Omental fat pad (tissue), 4 donors: ENCODE data around the gene MEA1. TPM values are rescaled to one million over a fixed set of nuclear protein-coding genes. Genes with fewer than 3 reads are reported as not detected.

Source experiments
- ATAC-seq: fragments of 150-250 bp; one replicate; pipeline ENCODE4 v1.9.1; 2016; ENCODE audit warnings: mild to moderate bottlenecking, moderate library complexity; ENCODE audit not compliant: low FRiP score
- DNase-seq: peaks from one replicate; pipeline ENCODE4 v3.0.0-alpha.2; 2019; ENCODE audit warnings: low spot score
- total RNA-seq, 4 donors: library from RNA; depleted of rRNA; stranded (reverse); fragments of >200 nt; gene quantifications; one replicate each; pipeline ENCODE4 v1.1.0, GENCODE V29; 2016
- TF ChIP-seq, protein P1 (sequence below), 3 donors: fragments of 450-650 bp; IDR thresholded peaks; one replicate each; pipeline ENCODE4 v1.5.1; 2016 to 2017; ENCODE audit warnings: antibody characterized with exemption in 3 of 3, mild to moderate bottlenecking in 3 of 3, moderate library complexity in 2 of 3

The MEA1 gene
- total RNA-seq, 4 donors from 2014 or later = 39.6 to 67.8 (median 45.5) TPM

DNA sequence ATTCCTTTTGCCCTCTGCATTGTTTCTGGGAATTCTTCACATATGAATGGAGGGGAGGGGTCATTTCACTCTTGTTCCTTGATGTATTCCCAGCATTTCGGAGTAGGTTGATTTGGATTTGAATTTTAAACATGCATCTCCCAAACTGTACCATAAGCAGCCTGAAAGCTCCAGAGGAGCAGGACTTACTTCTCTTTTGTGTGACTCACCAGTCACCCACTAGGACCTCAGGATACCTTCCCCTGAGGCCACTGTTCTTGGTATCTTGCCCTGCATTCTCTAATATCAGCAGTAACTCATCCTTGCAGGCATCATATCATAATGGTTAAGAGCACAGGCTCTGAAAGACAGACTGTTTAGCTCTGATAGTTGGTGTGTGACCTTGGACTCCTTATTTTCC lies 44.8 kb upstream of the MEA1 start:
- TF ChIP-seq, protein P1, sequence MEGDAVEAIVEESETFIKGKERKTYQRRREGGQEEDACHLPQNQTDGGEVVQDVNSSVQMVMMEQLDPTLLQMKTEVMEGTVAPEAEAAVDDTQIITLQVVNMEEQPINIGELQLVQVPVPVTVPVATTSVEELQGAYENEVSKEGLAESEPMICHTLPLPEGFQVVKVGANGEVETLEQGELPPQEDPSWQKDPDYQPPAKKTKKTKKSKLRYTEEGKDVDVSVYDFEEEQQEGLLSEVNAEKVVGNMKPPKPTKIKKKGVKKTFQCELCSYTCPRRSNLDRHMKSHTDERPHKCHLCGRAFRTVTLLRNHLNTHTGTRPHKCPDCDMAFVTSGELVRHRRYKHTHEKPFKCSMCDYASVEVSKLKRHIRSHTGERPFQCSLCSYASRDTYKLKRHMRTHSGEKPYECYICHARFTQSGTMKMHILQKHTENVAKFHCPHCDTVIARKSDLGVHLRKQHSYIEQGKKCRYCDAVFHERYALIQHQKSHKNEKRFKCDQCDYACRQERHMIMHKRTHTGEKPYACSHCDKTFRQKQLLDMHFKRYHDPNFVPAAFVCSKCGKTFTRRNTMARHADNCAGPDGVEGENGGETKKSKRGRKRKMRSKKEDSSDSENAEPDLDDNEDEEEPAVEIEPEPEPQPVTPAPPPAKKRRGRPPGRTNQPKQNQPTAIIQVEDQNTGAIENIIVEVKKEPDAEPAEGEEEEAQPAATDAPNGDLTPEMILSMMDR (IDR thresholded peaks at IDR 0.05) = no peak
- DNase-seq (no peak), ATAC-seq (no peak)

GRCh38 chr6:43055966-43056365 lies 42.2 kb upstream of the MEA1 start:
- TF ChIP-seq, protein P1 (IDR thresholded peaks at IDR 0.05) = no peak
- ATAC-seq (no peak), DNase-seq (no peak)

DNA sequence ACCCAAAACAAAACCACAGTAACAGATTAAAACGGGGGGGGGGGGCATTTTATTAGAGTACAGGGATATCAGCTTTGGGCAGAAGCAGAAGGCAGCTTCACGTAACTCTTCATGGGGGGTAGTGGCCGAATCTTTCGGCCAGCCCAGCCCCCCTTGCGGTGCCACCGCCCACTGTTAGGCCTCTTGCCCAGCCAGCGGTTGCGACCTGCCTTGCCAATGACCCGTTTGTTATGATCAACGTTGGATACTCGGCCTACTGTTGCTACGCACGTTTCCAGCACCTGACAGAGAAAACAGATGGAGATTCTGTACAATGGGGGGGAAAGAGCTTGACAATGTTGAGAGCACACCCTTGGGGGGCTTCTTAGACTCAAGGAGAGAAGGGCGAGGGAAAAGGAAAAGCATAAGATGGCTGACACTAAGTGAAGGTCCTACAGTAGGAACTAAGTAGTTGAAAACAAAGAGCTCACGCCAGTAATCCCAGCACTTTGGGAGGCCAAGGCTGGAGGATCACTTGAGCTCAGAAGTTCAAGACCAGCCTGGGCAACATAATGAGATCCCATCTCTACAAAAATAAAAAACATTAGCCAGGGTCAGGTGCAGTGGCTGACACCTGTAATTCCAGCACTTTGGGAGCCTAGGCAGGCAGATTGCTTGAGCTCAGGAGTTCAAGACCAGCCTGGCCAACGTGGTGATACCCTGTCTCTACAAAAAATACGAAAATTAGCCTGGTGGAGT lies 40.6 kb upstream of the MEA1 start:
- DNase-seq (no peak), ATAC-seq (no peak)
- TF ChIP-seq, protein P1 (IDR thresholded peaks at IDR 0.05) = no peak

DNA sequence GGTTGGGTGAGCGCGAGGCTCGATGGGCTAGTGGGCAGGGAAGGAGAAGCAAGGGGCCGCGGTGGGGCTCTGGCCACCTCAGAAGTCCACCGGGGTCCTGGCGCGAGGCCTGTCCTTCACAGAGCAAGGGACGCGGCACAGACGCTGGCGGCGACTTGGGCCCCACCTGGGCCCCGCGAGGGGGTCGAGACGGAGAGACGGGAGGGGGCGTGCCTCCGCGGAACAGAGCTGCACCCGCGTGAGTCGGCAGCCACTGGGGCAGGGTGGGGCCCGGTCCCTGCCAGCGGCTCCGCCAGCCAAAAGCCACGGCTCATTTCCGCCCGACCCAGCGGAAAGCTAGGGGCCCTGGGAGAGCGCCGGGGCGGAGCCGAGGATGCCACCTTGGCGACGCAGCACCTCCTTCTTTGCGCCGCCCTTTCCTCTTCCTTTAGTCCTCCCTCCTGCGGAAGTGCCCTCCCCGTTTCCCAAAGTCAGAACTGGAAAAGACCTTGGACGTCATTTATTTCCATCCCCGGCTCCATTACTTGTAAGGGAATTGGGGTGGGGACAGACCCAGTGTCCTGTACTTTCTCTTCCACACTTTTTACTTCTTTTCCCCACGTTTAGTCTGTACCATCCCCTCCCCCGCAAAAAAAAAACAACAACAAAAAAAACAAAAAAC lies 39.9 kb upstream of the MEA1 start, which contains the start of gene CUL7:
TSS of gene CUL7 (minus strand) at position 307 of the 661 bp plus-strand sequence. CDS start 1,063 bp downstream, outside the sequence.
- TF ChIP-seq, protein P1 (IDR thresholded peaks at IDR 0.05) = no peak
- ATAC-seq (peak; percentile 88), DNase-seq (peak; percentile 49)

- ATAC-seq (peak; percentile 19), DNase-seq (no peak)
- TF ChIP-seq, protein P1 (IDR thresholded peaks at IDR 0.05) = no peak
These were observed 39.2 kb upstream of the MEA1 start for GRCh38 chr6:43052842-43053544.

DNA sequence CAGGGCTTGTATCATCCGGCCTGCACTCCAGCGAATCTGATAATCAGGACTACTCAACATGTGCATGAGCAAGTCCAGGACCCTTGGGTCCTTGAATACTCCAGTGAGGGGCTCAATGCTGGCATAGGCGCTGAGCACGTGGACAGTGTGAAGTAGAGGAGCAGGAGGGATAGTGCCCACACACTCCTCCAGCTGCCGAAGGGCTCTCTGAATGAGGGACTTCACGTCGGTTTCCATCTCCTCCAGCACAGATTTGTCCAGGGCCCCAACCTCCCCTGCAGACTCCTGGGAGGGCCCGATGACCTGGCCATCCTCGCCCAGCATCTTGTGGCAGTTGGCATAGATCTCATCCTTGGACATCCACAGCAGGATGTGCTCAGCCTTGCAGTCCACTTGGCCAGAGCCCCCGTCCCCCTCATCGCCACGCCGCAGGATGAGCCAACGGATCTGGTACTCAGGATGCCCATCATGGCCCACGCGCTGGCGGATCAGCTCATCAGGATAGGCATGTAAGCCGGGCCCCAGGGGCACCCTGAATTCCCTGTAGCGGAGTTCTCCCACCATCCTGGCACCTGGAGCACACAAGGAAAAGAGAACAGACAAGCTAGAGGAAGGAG lies 38.6 kb upstream of the MEA1 start:
- TF ChIP-seq, protein P1 (IDR thresholded peaks at IDR 0.05) = no peak
- ATAC-seq (no peak), DNase-seq (no peak)
